Ovary (tissue), 3 donors: ENCODE measurements around the gene DIAPH3.

Experiments
- CTCF ChIP-seq, 3 donors: fragments of 450-650 bp in 2 of 3; fragments of 200-600 bp in 1 of 3; IDR thresholded peaks; one replicate each; pipeline versions ENCODE4 v1.5.1 to v1.8.0; 2016 to 2022; ENCODE audit warnings: antibody characterized with exemption in 3 of 3, mild to moderate bottlenecking in 1 of 3
- EP300 ChIP-seq: sonication (generic); formaldehyde crosslinking; IDR thresholded peaks from one replicate; pipeline ENCODE4 v1.6.1; 2017; ENCODE audit warnings: antibody characterized with exemption
- POLR2A ChIP-seq: fragments of 450-650 bp; IDR thresholded peaks from one replicate; pipeline ENCODE4 v1.6.1; 2017; ENCODE audit warnings: antibody characterized with exemption, mild to moderate bottlenecking, moderate library complexity
- donor health status: DM: no; HTN: no; CAD: no.

- no peak for TF ChIP-seq CTCF (IDR thresholded peaks at IDR 0.05)
- no peak for TF ChIP-seq POLR2A
- TF ChIP-seq EP300: no peak
Observed at GRCh38 chr13:59885076-59885475, 278.7 kb downstream of the DIAPH3 start.
